NCI-H1048 (cell line): ENCODE measurements around the gene DOLPP1.

ENCODE experiments used
- DNase-seq: peaks from one replicate; lab custom pipeline; 2025; lab: John Stamatoyannopoulos, UW

The DOLPP1 gene

GRCh38 chr9:129139233-129139992 is 58.5 kb downstream of the DOLPP1 start:
- DNase-seq: peak; percentile 13

- DNase-seq: peak; percentile 89
Measured at GRCh38 chr9:129139993-129140396, 59.1 kb downstream of the DOLPP1 start.
